Gastrocnemius medialis (tissue), 4 donors: ENCODE data around the gene CLDN8.

ENCODE experiments used
- CTCF ChIP-seq, 5 experiments: fragments of 450-650 bp in 3 of 5; fragments of 200-600 bp in 2 of 5; sonication (generic) in 2 of 5; IDR thresholded peaks in 4 of 5; conservative IDR thresholded peaks in 1 of 5; 1 replicate in 4 of 5; 2 replicates in 1 of 5; pipeline ENCODE4 v1.5.1; 2016 to 2019; ENCODE audit warnings: antibody characterized with exemption in 5 of 5, mild to moderate bottlenecking in 3 of 5, moderate library complexity in 3 of 5
- POLR2A ChIP-seq, 2 donors: fragments of 450-650 bp; IDR thresholded peaks; one replicate each; pipeline ENCODE4 v1.6.1; 2017; ENCODE audit warnings: antibody characterized with exemption in 2 of 2, mild to moderate bottlenecking in 2 of 2, moderate library complexity in 2 of 2

GRCh38 chr21:30243691-30244090 lies 27.8 kb upstream of the CLDN8 start:
- no peak for TF ChIP-seq CTCF (IDR thresholded peaks at IDR 0.05 in 4 of 5, conservative IDR thresholded peaks at IDR 0.05 in 1 of 5)
- TF ChIP-seq POLR2A (IDR thresholded peaks at IDR 0.05) = no peak
